Stimulated activated effector memory CD8-positive, alpha-beta T cell treated with anti-CD3 and anti-CD28 coated beads, Interleukin-12 subunit alpha, Interleukin-12 subunit beta, amount 100 ng/mL, for 72 hours (primary cell): ENCODE data around the gene HOXD1.
A peak's percentile ranks its signal among the peaks of the same experiment; 100 is the strongest.

Experiments used
- ATAC-seq: fragments of 150-1000 bp; cut with Tn5 transposase; 2 replicates; pipeline ENCODE4 v1.10.0; 2021
- DNase-seq, 2 donors: peaks; one replicate each; pipeline ENCODE4 v3.0.0; 2021 to 2022; ENCODE audit warnings: low spot score in 2 of 2
- H3K27ac Mint-ChIP-seq: one replicate; pipeline ENCODE4 v1.8.0; 2022; ENCODE audit warnings: mild to moderate bottlenecking, mixed read lengths
- H3K36me3 Mint-ChIP-seq: one replicate; pipeline ENCODE4 v1.8.0; 2022; ENCODE audit warnings: mild to moderate bottlenecking, mixed read lengths
- H3K4me1 Mint-ChIP-seq: one replicate; pipeline ENCODE4 v1.8.0; 2022; ENCODE audit warnings: mixed read lengths
- H3K4me3 Mint-ChIP-seq: one replicate; pipeline ENCODE4 v1.8.0; 2022; ENCODE audit warnings: mild to moderate bottlenecking, mixed read lengths
- H3K9me3 Mint-ChIP-seq: one replicate; pipeline ENCODE4 v1.8.0; 2022; ENCODE audit warnings: mixed read lengths

The HOXD1 gene

GRCh38 chr2:176186024-176186423 lies 2.4 kb upstream of the HOXD1 start:
- no peak overlapping the region for H3K4me3 Mint-ChIP-seq
- no peak for ATAC-seq
- peaks cover 25% of the 10 kb centered on the region for H3K4me1 Mint-ChIP-seq

GRCh38 chr2:176187200-176187898 lies 1.1 kb upstream of the HOXD1 start:
- H3K4me1 Mint-ChIP-seq = peaks cover 25% of the 10 kb centered on the region
- peaks cover 2% of the 10 kb centered on the region for H3K9me3 Mint-ChIP-seq
- DNase-seq (no peak), ATAC-seq (no peak)
- H3K27ac Mint-ChIP-seq = no peak overlapping the region
- no peaks in the 10 kb centered on the region for H3K36me3 Mint-ChIP-seq
- peak overlapping the region; percentile 74 for H3K4me3 Mint-ChIP-seq

More at GRCh38 chr2:176186024-176186423, 2.4 kb upstream of the HOXD1 start:
- H3K27ac Mint-ChIP-seq = no peak overlapping the region
- DNase-seq = no peak
- H3K9me3 Mint-ChIP-seq = peaks cover 2% of the 10 kb centered on the region
- H3K36me3 Mint-ChIP-seq = no peaks in the 10 kb centered on the region

- no peaks in the 10 kb centered on the region for H3K36me3 Mint-ChIP-seq
- no peak overlapping the region for H3K27ac Mint-ChIP-seq
- H3K4me3 Mint-ChIP-seq = peak overlapping the region; percentile 74
- peak in 1 of 2 donors; percentile 52 for DNase-seq
- peaks cover 25% of the 10 kb centered on the region for H3K4me1 Mint-ChIP-seq
- peaks cover 2% of the 10 kb centered on the region for H3K9me3 Mint-ChIP-seq
- ATAC-seq = peak; percentile 38
Observed at GRCh38 chr2:176188774-176189680, 559 bp downstream of the HOXD1 start.

- H3K9me3 Mint-ChIP-seq = peaks cover 2% of the 10 kb centered on the region
- DNase-seq (peak in 1 of 2 donors; percentile 48), ATAC-seq (peak; percentile 35)
- H3K4me1 Mint-ChIP-seq = peaks cover 25% of the 10 kb centered on the region
- H3K27ac Mint-ChIP-seq = no peak overlapping the region
- peak overlapping the region; percentile 74 for H3K4me3 Mint-ChIP-seq
- no peaks in the 10 kb centered on the region for H3K36me3 Mint-ChIP-seq
Observed at GRCh38 chr2:176189681-176190641, 1.5 kb downstream of the HOXD1 start.

GRCh38 chr2:176192351-176192750 lies 3.9 kb downstream of the HOXD1 start:
- no peak overlapping the region for H3K27ac Mint-ChIP-seq
- ATAC-seq (no peak), DNase-seq (no peak)
- no peak overlapping the region for H3K4me3 Mint-ChIP-seq
- H3K4me1 Mint-ChIP-seq = peaks cover 21% of the 10 kb centered on the region
- no peaks in the 10 kb centered on the region for H3K36me3 Mint-ChIP-seq
- no peaks in the 10 kb centered on the region for H3K9me3 Mint-ChIP-seq

- H3K4me3 Mint-ChIP-seq = no peak overlapping the region
- no peaks in the 10 kb centered on the region for H3K36me3 Mint-ChIP-seq
- no peak overlapping the region for H3K27ac Mint-ChIP-seq
- ATAC-seq (no peak), DNase-seq (no peak)
- peaks cover 14% of the 10 kb centered on the region for H3K4me1 Mint-ChIP-seq
- no peaks in the 10 kb centered on the region for H3K9me3 Mint-ChIP-seq
Observed at GRCh38 chr2:176193048-176193447, 4.6 kb downstream of the HOXD1 start.

GRCh38 chr2:176199902-176200301 lies 11.4 kb downstream of the HOXD1 start:
- no peak overlapping the region for H3K4me3 Mint-ChIP-seq
- DNase-seq = no peak
- H3K9me3 Mint-ChIP-seq = no peaks in the 10 kb centered on the region
- H3K36me3 Mint-ChIP-seq = no peaks in the 10 kb centered on the region
- ATAC-seq = no peak
- H3K27ac Mint-ChIP-seq = no peak overlapping the region
- no peaks in the 10 kb centered on the region for H3K4me1 Mint-ChIP-seq

GRCh38 chr2:176200971-176201370 lies 12.5 kb downstream of the HOXD1 start:
- H3K36me3 Mint-ChIP-seq = no peaks in the 10 kb centered on the region
- no peak for DNase-seq
- H3K4me1 Mint-ChIP-seq = no peaks in the 10 kb centered on the region
- H3K9me3 Mint-ChIP-seq = no peaks in the 10 kb centered on the region
- ATAC-seq = no peak
- no peak overlapping the region for H3K27ac Mint-ChIP-seq
- H3K4me3 Mint-ChIP-seq = no peak overlapping the region

- Mint-ChIP-seq H3K9me3 (no peaks in the 10 kb centered on the region), H3K4me1 (no peaks in the 10 kb centered on the region), H3K4me3 (no peak overlapping the region), H3K36me3 (no peaks in the 10 kb centered on the region), H3K27ac (no peak overlapping the region)
- DNase-seq = no peak
- ATAC-seq = no peak
Observed at GRCh38 chr2:176202491-176202890, 14.0 kb downstream of the HOXD1 start.

- Mint-ChIP-seq H3K36me3 (no peaks in the 10 kb centered on the region), H3K4me3 (no peak overlapping the region), H3K27ac (no peak overlapping the region), H3K9me3 (no peaks in the 10 kb centered on the region), H3K4me1 (no peaks in the 10 kb centered on the region)
- DNase-seq (no peak), ATAC-seq (no peak)
Observed at GRCh38 chr2:176205126-176205525, 16.7 kb downstream of the HOXD1 start.

- ATAC-seq = no peak
- Mint-ChIP-seq H3K27ac (no peak overlapping the region), H3K36me3 (no peaks in the 10 kb centered on the region), H3K4me3 (no peak overlapping the region), H3K9me3 (no peaks in the 10 kb centered on the region), H3K4me1 (no peaks in the 10 kb centered on the region)
- DNase-seq = no peak
Observed at GRCh38 chr2:176206136-176206535, 17.7 kb downstream of the HOXD1 start.

- Mint-ChIP-seq H3K4me3 (no peak overlapping the region), H3K4me1 (no peaks in the 10 kb centered on the region), H3K27ac (no peak overlapping the region), H3K9me3 (no peaks in the 10 kb centered on the region), H3K36me3 (no peaks in the 10 kb centered on the region)
- ATAC-seq (no peak), DNase-seq (no peak)
Observed at GRCh38 chr2:176206682-176207081, 18.2 kb downstream of the HOXD1 start.

GRCh38 chr2:176211110-176211509 lies 22.6 kb downstream of the HOXD1 start:
- no peaks in the 10 kb centered on the region for H3K9me3 Mint-ChIP-seq
- no peak for DNase-seq
- no peaks in the 10 kb centered on the region for H3K4me1 Mint-ChIP-seq
- ATAC-seq = no peak
- H3K4me3 Mint-ChIP-seq = no peak overlapping the region
- H3K27ac Mint-ChIP-seq = no peak overlapping the region
- H3K36me3 Mint-ChIP-seq = no peaks in the 10 kb centered on the region

GRCh38 chr2:176212276-176212675 lies 23.8 kb downstream of the HOXD1 start:
- H3K36me3 Mint-ChIP-seq = no peaks in the 10 kb centered on the region
- no peak overlapping the region for H3K27ac Mint-ChIP-seq
- H3K4me3 Mint-ChIP-seq = no peak overlapping the region
- no peaks in the 10 kb centered on the region for H3K9me3 Mint-ChIP-seq
- ATAC-seq = no peak
- DNase-seq = no peak
- no peaks in the 10 kb centered on the region for H3K4me1 Mint-ChIP-seq

- no peaks in the 10 kb centered on the region for H3K36me3 Mint-ChIP-seq
- H3K4me1 Mint-ChIP-seq = no peaks in the 10 kb centered on the region
- no peak overlapping the region for H3K4me3 Mint-ChIP-seq
- DNase-seq (no peak), ATAC-seq (no peak)
- no peaks in the 10 kb centered on the region for H3K9me3 Mint-ChIP-seq
- H3K27ac Mint-ChIP-seq = no peak overlapping the region
Observed at GRCh38 chr2:176213406-176213805, 24.9 kb downstream of the HOXD1 start.
